ENCODE measurements around the gene HMGN1. TPM values are rescaled to one million over a fixed set of nuclear protein-coding genes. Genes with fewer than 3 reads are reported as not detected.

The HMGN1 gene
- total and polyA plus RNA-seq, 4 donors, result 34.6 to 92.3 (median 55.0) TPM

DNA sequence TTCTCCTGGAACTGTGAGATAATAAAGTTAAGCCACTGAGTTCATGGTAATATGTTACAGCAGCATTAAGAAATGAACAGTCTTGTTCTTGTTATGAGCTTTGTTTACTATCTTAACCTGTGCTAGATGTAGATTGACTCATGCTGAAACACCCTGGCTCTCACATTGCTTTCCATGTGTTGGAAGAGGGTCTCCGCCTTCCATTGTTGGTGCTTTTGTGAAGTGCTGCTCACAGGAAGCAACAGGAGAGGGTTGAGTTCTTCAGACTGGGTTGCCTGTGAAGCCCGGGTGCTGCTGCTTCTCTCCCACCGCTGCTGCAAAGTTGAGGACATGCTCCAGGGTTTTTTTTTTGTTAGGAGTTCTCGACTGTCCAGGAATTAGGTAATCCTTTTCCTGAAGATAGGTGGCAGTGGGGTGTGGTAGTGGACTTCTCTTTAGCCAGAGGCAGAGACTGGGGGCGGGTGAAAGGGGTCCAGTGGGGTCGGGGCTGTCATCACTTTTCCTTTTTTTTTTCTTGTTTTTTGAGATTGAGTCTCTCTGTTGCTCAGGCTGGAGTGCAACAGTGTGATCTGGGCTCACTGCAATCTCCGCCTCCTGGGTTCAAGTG lies 28.7 kb upstream of the HMGN1 start:
- DNase-seq (ENCODE audit: low spot score), result no peak
- peaks cover 0 to 16% (median 8%) of the 10 kb centered on the region in 4 donors for H3K4me1 ChIP-seq (ENCODE audit: control insufficient read depth in 4 of 4, insufficient read depth in 4 of 4, low read length in 3 of 4)
- no peak overlapping the region for H3K27ac ChIP-seq (ENCODE audit: low read depth in 1 of 2, low read length in 2 of 2)
- H3K27me3 ChIP-seq (ENCODE audit: control insufficient read depth in 4 of 4, insufficient read depth in 4 of 4, low read length in 3 of 4), result no peaks in the 10 kb centered on the region
- no peak for TF ChIP-seq JUND (IDR thresholded peaks at IDR 0.05)
- TF ChIP-seq HNF4A (conservative IDR thresholded peaks at IDR 0.05), result no peak
- no peak for TF ChIP-seq RXRA (IDR thresholded peaks at IDR 0.05)
- TF ChIP-seq NR2F2 (IDR thresholded peaks at IDR 0.05), result no peak
- no peak for TF ChIP-seq RAD21 (IDR thresholded peaks at IDR 0.05)
- TF ChIP-seq, protein P1, sequence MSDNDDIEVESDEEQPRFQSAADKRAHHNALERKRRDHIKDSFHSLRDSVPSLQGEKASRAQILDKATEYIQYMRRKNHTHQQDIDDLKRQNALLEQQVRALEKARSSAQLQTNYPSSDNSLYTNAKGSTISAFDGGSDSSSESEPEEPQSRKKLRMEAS (IDR thresholded peaks at IDR 0.05), result no peak
- TF ChIP-seq, protein P2, sequence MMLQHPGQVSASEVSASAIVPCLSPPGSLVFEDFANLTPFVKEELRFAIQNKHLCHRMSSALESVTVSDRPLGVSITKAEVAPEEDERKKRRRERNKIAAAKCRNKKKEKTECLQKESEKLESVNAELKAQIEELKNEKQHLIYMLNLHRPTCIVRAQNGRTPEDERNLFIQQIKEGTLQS (IDR thresholded peaks at IDR 0.05), result no peak
- TF ChIP-seq TAF1 (conservative IDR thresholded peaks at IDR 0.05), result no peak
- TF ChIP-seq, protein P3, sequence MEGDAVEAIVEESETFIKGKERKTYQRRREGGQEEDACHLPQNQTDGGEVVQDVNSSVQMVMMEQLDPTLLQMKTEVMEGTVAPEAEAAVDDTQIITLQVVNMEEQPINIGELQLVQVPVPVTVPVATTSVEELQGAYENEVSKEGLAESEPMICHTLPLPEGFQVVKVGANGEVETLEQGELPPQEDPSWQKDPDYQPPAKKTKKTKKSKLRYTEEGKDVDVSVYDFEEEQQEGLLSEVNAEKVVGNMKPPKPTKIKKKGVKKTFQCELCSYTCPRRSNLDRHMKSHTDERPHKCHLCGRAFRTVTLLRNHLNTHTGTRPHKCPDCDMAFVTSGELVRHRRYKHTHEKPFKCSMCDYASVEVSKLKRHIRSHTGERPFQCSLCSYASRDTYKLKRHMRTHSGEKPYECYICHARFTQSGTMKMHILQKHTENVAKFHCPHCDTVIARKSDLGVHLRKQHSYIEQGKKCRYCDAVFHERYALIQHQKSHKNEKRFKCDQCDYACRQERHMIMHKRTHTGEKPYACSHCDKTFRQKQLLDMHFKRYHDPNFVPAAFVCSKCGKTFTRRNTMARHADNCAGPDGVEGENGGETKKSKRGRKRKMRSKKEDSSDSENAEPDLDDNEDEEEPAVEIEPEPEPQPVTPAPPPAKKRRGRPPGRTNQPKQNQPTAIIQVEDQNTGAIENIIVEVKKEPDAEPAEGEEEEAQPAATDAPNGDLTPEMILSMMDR (IDR thresholded peaks at IDR 0.05; ENCODE audit: low read depth, low read length, missing input control), result no peak
- TF ChIP-seq HNF4G (IDR thresholded peaks at IDR 0.05), result no peak
- no peak for TF ChIP-seq YY1 (IDR thresholded peaks at IDR 0.05)
- no peak for TF ChIP-seq FOXA2 (IDR thresholded peaks at IDR 0.05)
- TF ChIP-seq, protein P4, sequence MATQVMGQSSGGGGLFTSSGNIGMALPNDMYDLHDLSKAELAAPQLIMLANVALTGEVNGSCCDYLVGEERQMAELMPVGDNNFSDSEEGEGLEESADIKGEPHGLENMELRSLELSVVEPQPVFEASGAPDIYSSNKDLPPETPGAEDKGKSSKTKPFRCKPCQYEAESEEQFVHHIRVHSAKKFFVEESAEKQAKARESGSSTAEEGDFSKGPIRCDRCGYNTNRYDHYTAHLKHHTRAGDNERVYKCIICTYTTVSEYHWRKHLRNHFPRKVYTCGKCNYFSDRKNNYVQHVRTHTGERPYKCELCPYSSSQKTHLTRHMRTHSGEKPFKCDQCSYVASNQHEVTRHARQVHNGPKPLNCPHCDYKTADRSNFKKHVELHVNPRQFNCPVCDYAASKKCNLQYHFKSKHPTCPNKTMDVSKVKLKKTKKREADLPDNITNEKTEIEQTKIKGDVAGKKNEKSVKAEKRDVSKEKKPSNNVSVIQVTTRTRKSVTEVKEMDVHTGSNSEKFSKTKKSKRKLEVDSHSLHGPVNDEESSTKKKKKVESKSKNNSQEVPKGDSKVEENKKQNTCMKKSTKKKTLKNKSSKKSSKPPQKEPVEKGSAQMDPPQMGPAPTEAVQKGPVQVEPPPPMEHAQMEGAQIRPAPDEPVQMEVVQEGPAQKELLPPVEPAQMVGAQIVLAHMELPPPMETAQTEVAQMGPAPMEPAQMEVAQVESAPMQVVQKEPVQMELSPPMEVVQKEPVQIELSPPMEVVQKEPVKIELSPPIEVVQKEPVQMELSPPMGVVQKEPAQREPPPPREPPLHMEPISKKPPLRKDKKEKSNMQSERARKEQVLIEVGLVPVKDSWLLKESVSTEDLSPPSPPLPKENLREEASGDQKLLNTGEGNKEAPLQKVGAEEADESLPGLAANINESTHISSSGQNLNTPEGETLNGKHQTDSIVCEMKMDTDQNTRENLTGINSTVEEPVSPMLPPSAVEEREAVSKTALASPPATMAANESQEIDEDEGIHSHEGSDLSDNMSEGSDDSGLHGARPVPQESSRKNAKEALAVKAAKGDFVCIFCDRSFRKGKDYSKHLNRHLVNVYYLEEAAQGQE (IDR thresholded peaks at IDR 0.05), result no peak
- TF ChIP-seq GABPA (IDR thresholded peaks at IDR 0.05 in 1 of 2, conservative IDR thresholded peaks at IDR 0.05 in 1 of 2), result no peak
- TF ChIP-seq SP1 (IDR thresholded peaks at IDR 0.05), result no peak
- TF ChIP-seq, protein P5, sequence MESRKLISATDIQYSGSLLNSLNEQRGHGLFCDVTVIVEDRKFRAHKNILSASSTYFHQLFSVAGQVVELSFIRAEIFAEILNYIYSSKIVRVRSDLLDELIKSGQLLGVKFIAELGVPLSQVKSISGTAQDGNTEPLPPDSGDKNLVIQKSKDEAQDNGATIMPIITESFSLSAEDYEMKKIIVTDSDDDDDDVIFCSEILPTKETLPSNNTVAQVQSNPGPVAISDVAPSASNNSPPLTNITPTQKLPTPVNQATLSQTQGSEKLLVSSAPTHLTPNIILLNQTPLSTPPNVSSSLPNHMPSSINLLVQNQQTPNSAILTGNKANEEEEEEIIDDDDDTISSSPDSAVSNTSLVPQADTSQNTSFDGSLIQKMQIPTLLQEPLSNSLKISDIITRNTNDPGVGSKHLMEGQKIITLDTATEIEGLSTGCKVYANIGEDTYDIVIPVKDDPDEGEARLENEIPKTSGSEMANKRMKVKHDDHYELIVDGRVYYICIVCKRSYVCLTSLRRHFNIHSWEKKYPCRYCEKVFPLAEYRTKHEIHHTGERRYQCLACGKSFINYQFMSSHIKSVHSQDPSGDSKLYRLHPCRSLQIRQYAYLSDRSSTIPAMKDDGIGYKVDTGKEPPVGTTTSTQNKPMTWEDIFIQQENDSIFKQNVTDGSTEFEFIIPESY (IDR thresholded peaks at IDR 0.05), result no peak
- TF ChIP-seq FOXA1 (IDR thresholded peaks at IDR 0.05), result no peak
- no peak for TF ChIP-seq EGR1 (IDR thresholded peaks at IDR 0.05; ENCODE audit: low read depth in 2 of 2)
- 69% methylated on average over 7 of the region's 7 CpGs for WGBS
- H3K9ac ChIP-seq (ENCODE audit: low read depth in 1 of 2, low read length in 2 of 2), result no peak overlapping the region
- no peaks in the 10 kb centered on the region for H3K9me3 ChIP-seq (ENCODE audit: control insufficient read depth in 4 of 4, low read length in 3 of 4)
- no peaks in the 10 kb centered on the region for H3K36me3 ChIP-seq (ENCODE audit: control insufficient read depth in 4 of 4, insufficient read depth in 3 of 4, low read depth in 1 of 4, low read length in 3 of 4)
- no peak overlapping the region for H3K4me3 ChIP-seq (ENCODE audit: low read depth in 1 of 3, low read length in 3 of 3)

Data from liver (tissue), 9 donors.